NCI-H526 (cell line): ENCODE data around the gene SLC35F6.
"Not testable (repeated sequence)": the region's sequence is repeated elsewhere in the genome, so short reads cannot be mapped to it uniquely, and the experiment has no call there.

Source experiments
- DNase-seq, 2 experiments: peaks; one replicate each; lab custom pipeline; 2025; lab: John Stamatoyannopoulos, UW

Gene SLC35F6

GRCh38 chr2:26756337-26756736, 7.7 kb upstream of the SLC35F6 start:
- DNase-seq: no peak

GRCh38 chr2:26757873-26758789, 6.0 kb upstream of the SLC35F6 start:
- DNase-seq: no peak

- no peak for DNase-seq
These were observed 5.2 kb upstream of the SLC35F6 start for GRCh38 chr2:26758790-26759321.

- DNase-seq: no peak
These were observed 4.2 kb upstream of the SLC35F6 start for GRCh38 chr2:26759845-26760244.

- DNase-seq: not testable (repeated sequence)
These were observed 3.1 kb upstream of the SLC35F6 start for GRCh38 chr2:26760991-26761390.

GRCh38 chr2:26763019-26763418, 1.1 kb upstream of the SLC35F6 start:
- no peak for DNase-seq

GRCh38 chr2:26764906-26765305, 822 bp downstream of the SLC35F6 start:
- no peak for DNase-seq

GRCh38 chr2:26765475-26766200, 1.6 kb downstream of the SLC35F6 start:
- no peak for DNase-seq

- no peak for DNase-seq
These were observed 3.0 kb downstream of the SLC35F6 start for GRCh38 chr2:26767129-26767528.

- DNase-seq: no peak
These were observed 3.9 kb downstream of the SLC35F6 start for GRCh38 chr2:26767894-26768487.

GRCh38 chr2:26768759-26769088, 4.6 kb downstream of the SLC35F6 start:
- no peak for DNase-seq

GRCh38 chr2:26769089-26769761, 5.1 kb downstream of the SLC35F6 start:
- no peak for DNase-seq

- DNase-seq: peak in 1 of 2 experiments; percentile 40
These were observed 7.0 kb downstream of the SLC35F6 start for GRCh38 chr2:26770986-26771586.

GRCh38 chr2:26772064-26773001, 8.2 kb downstream of the SLC35F6 start:
- DNase-seq: no peak

- DNase-seq: no peak
These were observed 12.2 kb downstream of the SLC35F6 start for GRCh38 chr2:26776195-26776800.

GRCh38 chr2:26778098-26778497, 14.0 kb downstream of the SLC35F6 start:
- DNase-seq: no peak

GRCh38 chr2:26778507-26778906, 14.4 kb downstream of the SLC35F6 start:
- DNase-seq: no peak

- no peak for DNase-seq
These were observed 16.2 kb downstream of the SLC35F6 start for GRCh38 chr2:26780203-26780760.

- DNase-seq: no peak
These were observed 19.0 kb downstream of the SLC35F6 start for GRCh38 chr2:26782876-26783704.
